ENCODE measurements around the gene TM2D3.
A peak's percentile ranks its signal among the peaks of the same experiment; 100 is the strongest.

The TM2D3 gene

GRCh38 chr15:101625184-101625583 is 27.0 kb downstream of the TM2D3 start:
- H3K36me3 Mint-ChIP-seq (ENCODE audit: low read depth) = peaks cover 45% of the 10 kb centered on the region
- H3K27me3 Mint-ChIP-seq (ENCODE audit: low read depth, poor library complexity) = no peaks in the 10 kb centered on the region
- H3K4me3 Mint-ChIP-seq = no peak overlapping the region
- DNase-seq = no peak
- H3K27ac Mint-ChIP-seq = no peak overlapping the region
- peaks cover 47% of the 10 kb centered on the region for H3K9me3 Mint-ChIP-seq
- no peak for TF ChIP-seq CTCF (IDR thresholded peaks at IDR 0.05)
- H3K4me1 Mint-ChIP-seq = peaks cover 27% of the 10 kb centered on the region

- no peak for TF ChIP-seq CTCF (IDR thresholded peaks at IDR 0.05)
- Mint-ChIP-seq H3K9me3 (peaks cover 47% of the 10 kb centered on the region), H3K27me3 (ENCODE audit: low read depth, poor library complexity) (no peaks in the 10 kb centered on the region), H3K27ac (no peak overlapping the region), H3K4me3 (no peak overlapping the region), H3K4me1 (peaks cover 37% of the 10 kb centered on the region), H3K36me3 (ENCODE audit: low read depth) (peaks cover 45% of the 10 kb centered on the region)
- no peak for DNase-seq
Measured at GRCh38 chr15:101623367-101624304, 28.5 kb downstream of the TM2D3 start.

GRCh38 chr15:101621961-101622360 is 30.2 kb downstream of the TM2D3 start:
- H3K4me1 Mint-ChIP-seq = peaks cover 53% of the 10 kb centered on the region
- H3K27ac Mint-ChIP-seq = no peak overlapping the region
- no peak overlapping the region for H3K4me3 Mint-ChIP-seq
- TF ChIP-seq CTCF (IDR thresholded peaks at IDR 0.05) = no peak
- DNase-seq = no peak
- peaks cover 47% of the 10 kb centered on the region for H3K9me3 Mint-ChIP-seq
- H3K36me3 Mint-ChIP-seq (ENCODE audit: low read depth) = peaks cover 45% of the 10 kb centered on the region
- peaks cover 6% of the 10 kb centered on the region for H3K27me3 Mint-ChIP-seq (ENCODE audit: low read depth, poor library complexity)

GRCh38 chr15:101620671-101621070 is 31.5 kb downstream of the TM2D3 start:
- Mint-ChIP-seq H3K4me3 (no peak overlapping the region), H3K27ac (peak overlapping the region; percentile 93), H3K36me3 (ENCODE audit: low read depth) (peaks cover 36% of the 10 kb centered on the region), H3K9me3 (peaks cover 38% of the 10 kb centered on the region), H3K4me1 (peaks cover 59% of the 10 kb centered on the region), H3K27me3 (ENCODE audit: low read depth, poor library complexity) (peaks cover 7% of the 10 kb centered on the region)
- no peak for TF ChIP-seq CTCF (IDR thresholded peaks at IDR 0.05)
- DNase-seq = no peak

- Mint-ChIP-seq H3K27ac (peak overlapping the region; percentile 90), H3K9me3 (peaks cover 29% of the 10 kb centered on the region), H3K27me3 (ENCODE audit: low read depth, poor library complexity) (peaks cover 10% of the 10 kb centered on the region), H3K4me3 (no peak overlapping the region), H3K4me1 (peaks cover 68% of the 10 kb centered on the region), H3K36me3 (ENCODE audit: low read depth) (peaks cover 25% of the 10 kb centered on the region)
- no peak for DNase-seq
- no peak for TF ChIP-seq CTCF (IDR thresholded peaks at IDR 0.05)
Measured at GRCh38 chr15:101619615-101619865, 32.6 kb downstream of the TM2D3 start.
